Measurements from ENCODE around the gene TSPAN9.

DNA sequence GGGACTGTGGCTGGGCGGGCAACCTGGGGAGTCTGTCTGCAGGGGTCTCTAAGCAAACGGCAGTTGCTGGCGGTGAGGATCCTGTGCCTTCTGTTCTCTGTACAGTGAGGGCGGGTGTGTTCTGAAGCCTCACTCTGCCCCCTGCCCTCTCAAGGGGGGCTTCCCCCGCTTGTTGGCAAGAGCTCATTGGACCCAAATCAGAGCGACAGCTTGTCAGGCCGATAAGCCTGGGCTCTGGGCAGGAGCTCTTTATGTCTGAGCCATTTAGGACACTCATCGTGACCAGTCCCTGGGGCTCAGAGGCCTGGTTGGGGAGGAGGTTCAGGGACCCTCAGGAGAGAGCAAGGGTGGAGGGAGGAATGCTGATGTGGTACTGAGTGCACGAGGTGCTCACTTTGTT lies 136.0 kb downstream of the TSPAN9 start:
- TF ChIP-seq, protein P1, sequence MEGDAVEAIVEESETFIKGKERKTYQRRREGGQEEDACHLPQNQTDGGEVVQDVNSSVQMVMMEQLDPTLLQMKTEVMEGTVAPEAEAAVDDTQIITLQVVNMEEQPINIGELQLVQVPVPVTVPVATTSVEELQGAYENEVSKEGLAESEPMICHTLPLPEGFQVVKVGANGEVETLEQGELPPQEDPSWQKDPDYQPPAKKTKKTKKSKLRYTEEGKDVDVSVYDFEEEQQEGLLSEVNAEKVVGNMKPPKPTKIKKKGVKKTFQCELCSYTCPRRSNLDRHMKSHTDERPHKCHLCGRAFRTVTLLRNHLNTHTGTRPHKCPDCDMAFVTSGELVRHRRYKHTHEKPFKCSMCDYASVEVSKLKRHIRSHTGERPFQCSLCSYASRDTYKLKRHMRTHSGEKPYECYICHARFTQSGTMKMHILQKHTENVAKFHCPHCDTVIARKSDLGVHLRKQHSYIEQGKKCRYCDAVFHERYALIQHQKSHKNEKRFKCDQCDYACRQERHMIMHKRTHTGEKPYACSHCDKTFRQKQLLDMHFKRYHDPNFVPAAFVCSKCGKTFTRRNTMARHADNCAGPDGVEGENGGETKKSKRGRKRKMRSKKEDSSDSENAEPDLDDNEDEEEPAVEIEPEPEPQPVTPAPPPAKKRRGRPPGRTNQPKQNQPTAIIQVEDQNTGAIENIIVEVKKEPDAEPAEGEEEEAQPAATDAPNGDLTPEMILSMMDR (IDR thresholded peaks at IDR 0.05 in 2 of 3, conservative IDR thresholded peaks at IDR 0.05 in 1 of 3; ENCODE audit: insufficient read depth in 2 of 3, low read depth in 1 of 3, low read length in 3 of 3): no peak
- TF ChIP-seq TGIF2 (CRISPR knock-in tag; IDR thresholded peaks at IDR 0.05) (no peak), ZFP36 (IDR thresholded peaks at IDR 0.05; ENCODE audit: low read depth, low read length, partially characterized antibody) (no peak), TOE1 (IDR thresholded peaks at IDR 0.05; ENCODE audit: borderline replicate concordance) (no peak), TOE1 (CRISPR knock-in tag; IDR thresholded peaks at IDR 0.05; ENCODE audit: borderline replicate concordance, low read depth) (no peak), ZNF76 (CRISPR knock-in tag; IDR thresholded peaks at IDR 0.05; ENCODE audit: borderline replicate concordance) (no peak)
- TF ChIP-seq, protein P2, sequence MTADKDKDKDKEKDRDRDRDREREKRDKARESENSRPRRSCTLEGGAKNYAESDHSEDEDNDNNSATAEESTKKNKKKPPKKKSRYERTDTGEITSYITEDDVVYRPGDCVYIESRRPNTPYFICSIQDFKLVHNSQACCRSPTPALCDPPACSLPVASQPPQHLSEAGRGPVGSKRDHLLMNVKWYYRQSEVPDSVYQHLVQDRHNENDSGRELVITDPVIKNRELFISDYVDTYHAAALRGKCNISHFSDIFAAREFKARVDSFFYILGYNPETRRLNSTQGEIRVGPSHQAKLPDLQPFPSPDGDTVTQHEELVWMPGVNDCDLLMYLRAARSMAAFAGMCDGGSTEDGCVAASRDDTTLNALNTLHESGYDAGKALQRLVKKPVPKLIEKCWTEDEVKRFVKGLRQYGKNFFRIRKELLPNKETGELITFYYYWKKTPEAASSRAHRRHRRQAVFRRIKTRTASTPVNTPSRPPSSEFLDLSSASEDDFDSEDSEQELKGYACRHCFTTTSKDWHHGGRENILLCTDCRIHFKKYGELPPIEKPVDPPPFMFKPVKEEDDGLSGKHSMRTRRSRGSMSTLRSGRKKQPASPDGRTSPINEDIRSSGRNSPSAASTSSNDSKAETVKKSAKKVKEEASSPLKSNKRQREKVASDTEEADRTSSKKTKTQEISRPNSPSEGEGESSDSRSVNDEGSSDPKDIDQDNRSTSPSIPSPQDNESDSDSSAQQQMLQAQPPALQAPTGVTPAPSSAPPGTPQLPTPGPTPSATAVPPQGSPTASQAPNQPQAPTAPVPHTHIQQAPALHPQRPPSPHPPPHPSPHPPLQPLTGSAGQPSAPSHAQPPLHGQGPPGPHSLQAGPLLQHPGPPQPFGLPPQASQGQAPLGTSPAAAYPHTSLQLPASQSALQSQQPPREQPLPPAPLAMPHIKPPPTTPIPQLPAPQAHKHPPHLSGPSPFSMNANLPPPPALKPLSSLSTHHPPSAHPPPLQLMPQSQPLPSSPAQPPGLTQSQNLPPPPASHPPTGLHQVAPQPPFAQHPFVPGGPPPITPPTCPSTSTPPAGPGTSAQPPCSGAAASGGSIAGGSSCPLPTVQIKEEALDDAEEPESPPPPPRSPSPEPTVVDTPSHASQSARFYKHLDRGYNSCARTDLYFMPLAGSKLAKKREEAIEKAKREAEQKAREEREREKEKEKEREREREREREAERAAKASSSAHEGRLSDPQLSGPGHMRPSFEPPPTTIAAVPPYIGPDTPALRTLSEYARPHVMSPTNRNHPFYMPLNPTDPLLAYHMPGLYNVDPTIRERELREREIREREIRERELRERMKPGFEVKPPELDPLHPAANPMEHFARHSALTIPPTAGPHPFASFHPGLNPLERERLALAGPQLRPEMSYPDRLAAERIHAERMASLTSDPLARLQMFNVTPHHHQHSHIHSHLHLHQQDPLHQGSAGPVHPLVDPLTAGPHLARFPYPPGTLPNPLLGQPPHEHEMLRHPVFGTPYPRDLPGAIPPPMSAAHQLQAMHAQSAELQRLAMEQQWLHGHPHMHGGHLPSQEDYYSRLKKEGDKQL (CRISPR knock-in tag; IDR thresholded peaks at IDR 0.05; ENCODE audit: borderline replicate concordance): no peak

Measured in K562 (cell line).